ENCODE results near the gene SPAST.
"Not testable (repeated sequence)": the region's sequence is repeated elsewhere in the genome, so short reads cannot be mapped to it uniquely, and the experiment has no call there.

SPAST gene, protein sequence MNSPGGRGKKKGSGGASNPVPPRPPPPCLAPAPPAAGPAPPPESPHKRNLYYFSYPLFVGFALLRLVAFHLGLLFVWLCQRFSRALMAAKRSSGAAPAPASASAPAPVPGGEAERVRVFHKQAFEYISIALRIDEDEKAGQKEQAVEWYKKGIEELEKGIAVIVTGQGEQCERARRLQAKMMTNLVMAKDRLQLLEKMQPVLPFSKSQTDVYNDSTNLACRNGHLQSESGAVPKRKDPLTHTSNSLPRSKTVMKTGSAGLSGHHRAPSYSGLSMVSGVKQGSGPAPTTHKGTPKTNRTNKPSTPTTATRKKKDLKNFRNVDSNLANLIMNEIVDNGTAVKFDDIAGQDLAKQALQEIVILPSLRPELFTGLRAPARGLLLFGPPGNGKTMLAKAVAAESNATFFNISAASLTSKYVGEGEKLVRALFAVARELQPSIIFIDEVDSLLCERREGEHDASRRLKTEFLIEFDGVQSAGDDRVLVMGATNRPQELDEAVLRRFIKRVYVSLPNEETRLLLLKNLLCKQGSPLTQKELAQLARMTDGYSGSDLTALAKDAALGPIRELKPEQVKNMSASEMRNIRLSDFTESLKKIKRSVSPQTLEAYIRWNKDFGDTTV

GRCh38 chr2:32063310-32064020 is at the start of gene SPAST:
Gene SPAST (plus strand): TSS chr2:32063556. CDS start chr2:32063832, 276 bp downstream.
- Mint-ChIP-seq H3K36me3 (ENCODE audit: low read depth) (peaks cover 2% of the 10 kb centered on the region), H3K27ac (peak within 1 kb of the TSS; percentile 84), H3K9me3 (no peaks in the 10 kb centered on the region), H3K4me3 (peak within 1 kb of the TSS; percentile 97), H3K4me1 (ENCODE audit: low read depth) (peaks cover 24% of the 10 kb centered on the region), H3K27me3 (ENCODE audit: low read depth) (peaks cover 3% of the 10 kb centered on the region)
- peak; percentile 98 for DNase-seq (ENCODE audit: low spot score)

- DNase-seq (ENCODE audit: low spot score); H3K9me3 Mint-ChIP-seq; H3K4me1 Mint-ChIP-seq (ENCODE audit: low read depth); H3K4me3 Mint-ChIP-seq; H3K27me3 Mint-ChIP-seq (ENCODE audit: low read depth); H3K27ac Mint-ChIP-seq: not testable (repeated sequence)
- peaks cover 10% of the 10 kb centered on the region for H3K36me3 Mint-ChIP-seq (ENCODE audit: low read depth)
Observed at GRCh38 chr2:32018789-32019482, 44.4 kb upstream of the SPAST start.

GRCh38 chr2:32034198-32034887 is 29.0 kb upstream of the SPAST start:
- H3K4me1 Mint-ChIP-seq (ENCODE audit: low read depth); DNase-seq (ENCODE audit: low spot score); H3K27ac Mint-ChIP-seq; H3K27me3 Mint-ChIP-seq (ENCODE audit: low read depth); H3K4me3 Mint-ChIP-seq; H3K9me3 Mint-ChIP-seq: not testable (repeated sequence)
- peaks cover 18% of the 10 kb centered on the region for H3K36me3 Mint-ChIP-seq (ENCODE audit: low read depth)

GRCh38 chr2:32039447-32040219 is 23.7 kb upstream of the SPAST start, which contains the start of gene DPY30:
Gene DPY30 (minus strand): TSS chr2:32039805. CDS start chr2:32039456, 349 bp downstream.
- peak; percentile 89 for DNase-seq (ENCODE audit: low spot score)
- Mint-ChIP-seq H3K4me1 (ENCODE audit: low read depth) (peaks cover 7% of the 10 kb centered on the region), H3K4me3 (peak within 1 kb of the TSS; percentile 87), H3K36me3 (ENCODE audit: low read depth) (peaks cover 3% of the 10 kb centered on the region), H3K27me3 (ENCODE audit: low read depth) (no peaks in the 10 kb centered on the region), H3K9me3 (no peaks in the 10 kb centered on the region), H3K27ac (peak within 1 kb of the TSS; percentile 89)

DNA sequence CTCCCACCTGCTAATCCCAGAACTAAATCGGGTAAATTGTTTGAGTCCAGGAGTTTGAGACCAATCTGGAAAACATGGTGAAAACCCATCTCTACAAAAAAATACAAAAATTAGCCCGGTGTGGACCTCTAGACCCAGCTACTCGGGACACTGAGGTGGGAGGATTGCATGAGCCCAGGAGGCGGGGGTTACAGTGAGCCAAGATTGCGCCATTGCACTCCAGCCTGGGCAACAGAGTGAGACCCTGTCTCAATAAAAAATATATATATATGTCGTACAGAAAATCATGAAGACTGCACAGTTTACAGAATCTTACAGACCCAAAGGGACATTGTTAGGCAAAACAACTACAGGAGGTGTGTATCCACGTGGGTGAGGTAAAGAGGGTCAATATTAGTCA is 19.8 kb upstream of the SPAST start:
- Mint-ChIP-seq H3K27me3 (ENCODE audit: low read depth) (peaks cover 2% of the 10 kb centered on the region), H3K4me1 (ENCODE audit: low read depth) (peaks cover 6% of the 10 kb centered on the region), H3K4me3 (no peak overlapping the region), H3K9me3 (no peaks in the 10 kb centered on the region), H3K36me3 (ENCODE audit: low read depth) (no peaks in the 10 kb centered on the region), H3K27ac (no peak overlapping the region)
- DNase-seq (ENCODE audit: low spot score), result no peak

DNA sequence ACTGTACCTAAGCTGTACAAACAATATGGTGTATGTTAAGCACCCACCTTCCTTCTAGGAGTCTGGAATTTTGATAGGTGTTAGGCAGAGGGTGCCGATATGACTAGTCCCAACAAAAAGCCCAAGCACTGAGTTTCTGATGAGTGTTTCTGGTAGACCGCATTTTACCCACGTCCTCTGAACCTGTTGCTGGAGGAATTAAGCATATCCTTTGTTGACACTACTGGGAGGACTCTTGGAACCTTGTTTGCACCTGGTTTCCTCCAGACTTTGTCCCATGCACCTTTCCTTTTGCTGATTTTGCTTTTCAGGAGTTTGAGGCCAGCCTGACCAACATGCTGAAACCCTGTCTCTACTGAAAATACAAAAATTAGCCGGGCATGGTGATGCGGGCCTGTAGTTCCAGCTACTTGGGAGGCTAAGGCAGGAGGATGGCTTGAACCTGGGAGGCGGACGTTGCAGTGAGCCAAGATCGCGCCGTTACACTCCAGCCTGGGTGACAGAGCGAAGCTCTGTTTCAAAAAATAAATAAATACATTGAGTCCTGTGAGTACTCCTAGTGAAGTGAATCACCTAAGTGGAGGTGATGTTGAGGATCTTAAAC is 11.4 kb upstream of the SPAST start:
- H3K27me3 Mint-ChIP-seq (ENCODE audit: low read depth), result peaks cover 2% of the 10 kb centered on the region
- H3K4me3 Mint-ChIP-seq, result no peak overlapping the region
- H3K27ac Mint-ChIP-seq, result no peak overlapping the region
- H3K36me3 Mint-ChIP-seq (ENCODE audit: low read depth), result no peaks in the 10 kb centered on the region
- no peaks in the 10 kb centered on the region for H3K4me1 Mint-ChIP-seq (ENCODE audit: low read depth)
- DNase-seq (ENCODE audit: low spot score), result no peak
- H3K9me3 Mint-ChIP-seq, result no peaks in the 10 kb centered on the region

GRCh38 chr2:32054583-32054982 is 8.8 kb upstream of the SPAST start:
- not testable (repeated sequence) for H3K4me1 Mint-ChIP-seq (ENCODE audit: low read depth); H3K9me3 Mint-ChIP-seq; DNase-seq (ENCODE audit: low spot score); H3K36me3 Mint-ChIP-seq (ENCODE audit: low read depth); H3K27me3 Mint-ChIP-seq (ENCODE audit: low read depth); H3K27ac Mint-ChIP-seq; H3K4me3 Mint-ChIP-seq

DNA sequence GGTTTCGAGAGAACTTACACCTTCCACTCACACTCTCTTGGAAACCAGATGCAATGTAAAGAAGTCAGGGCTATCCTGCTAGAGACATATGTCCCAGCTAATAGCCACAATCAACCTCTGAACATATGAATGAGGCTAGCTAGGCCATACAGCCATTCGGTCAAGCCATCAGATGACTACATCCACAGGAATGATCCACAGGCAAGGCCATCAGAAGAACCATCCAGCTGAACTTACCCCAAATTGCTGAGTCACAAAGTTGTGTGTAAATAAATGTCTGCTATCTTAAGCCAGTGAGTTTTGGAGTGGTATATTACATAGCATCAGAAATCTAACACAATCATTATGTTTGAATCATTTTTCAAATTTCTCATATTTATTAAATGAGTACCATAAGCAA is 5.2 kb upstream of the SPAST start:
- Mint-ChIP-seq H3K27ac (no peak overlapping the region), H3K27me3 (ENCODE audit: low read depth) (peaks cover 3% of the 10 kb centered on the region), H3K4me1 (ENCODE audit: low read depth) (peaks cover 9% of the 10 kb centered on the region), H3K36me3 (ENCODE audit: low read depth) (no peaks in the 10 kb centered on the region), H3K4me3 (no peak overlapping the region), H3K9me3 (no peaks in the 10 kb centered on the region)
- no peak for DNase-seq (ENCODE audit: low spot score)

- Mint-ChIP-seq H3K27me3 (ENCODE audit: low read depth) (peaks cover 3% of the 10 kb centered on the region), H3K4me3 (no peak overlapping the region), H3K9me3 (no peaks in the 10 kb centered on the region), H3K4me1 (ENCODE audit: low read depth) (peaks cover 16% of the 10 kb centered on the region), H3K36me3 (ENCODE audit: low read depth) (no peaks in the 10 kb centered on the region), H3K27ac (no peak overlapping the region)
- DNase-seq (ENCODE audit: low spot score), result no peak
Observed at GRCh38 chr2:32060266-32060665, 3.1 kb upstream of the SPAST start.

- Mint-ChIP-seq H3K9me3 (no peaks in the 10 kb centered on the region), H3K4me3 (peak overlapping the region; percentile 55), H3K27me3 (ENCODE audit: low read depth) (peaks cover 3% of the 10 kb centered on the region), H3K4me1 (ENCODE audit: low read depth) (peaks cover 24% of the 10 kb centered on the region), H3K36me3 (ENCODE audit: low read depth) (peaks cover 2% of the 10 kb centered on the region), H3K27ac (no peak overlapping the region)
- no peak for DNase-seq (ENCODE audit: low spot score)
Observed at GRCh38 chr2:32061430-32061829, 1.9 kb upstream of the SPAST start.

GRCh38 chr2:32061973-32062861 is 1.1 kb upstream of the SPAST start:
- Mint-ChIP-seq H3K4me1 (ENCODE audit: low read depth) (peaks cover 24% of the 10 kb centered on the region), H3K27me3 (ENCODE audit: low read depth) (peaks cover 3% of the 10 kb centered on the region), H3K27ac (peak overlapping the region; percentile 42), H3K36me3 (ENCODE audit: low read depth) (peaks cover 2% of the 10 kb centered on the region), H3K9me3 (no peaks in the 10 kb centered on the region), H3K4me3 (peak overlapping the region; percentile 97)
- DNase-seq (ENCODE audit: low spot score), result no peak
